ACC112 (cell line): ENCODE data around the gene TMEM151A.

Source experiments
- H2AFZ ChIP-seq: fragments of 200-600 bp; sonication (generic); one replicate; pipeline ENCODE4 v1.6.0; 2017; ENCODE audit warnings: antibody characterized with exemption, low read length; ENCODE audit not compliant: unreplicated experiment
- H3K27ac ChIP-seq: fragments of 200-600 bp; sonication (generic); 2 replicates; pipeline ENCODE4 v1.5.1; 2014; ENCODE audit warnings: low read depth, mild to moderate bottlenecking, antibody characterized with exemption, low read length, moderate library complexity
- H3K27me3 ChIP-seq: fragments of 200-600 bp; sonication (generic); 2 replicates; pipeline ENCODE4 v1.6.1; 2014; ENCODE audit warnings: mild to moderate bottlenecking, antibody characterized with exemption, low read length, moderate library complexity, mixed read lengths; ENCODE audit not compliant: insufficient read depth
- H3K36me3 ChIP-seq: fragments of 200-600 bp; sonication (generic); 2 replicates; pipeline ENCODE4 v1.6.1; 2016; ENCODE audit warnings: mild to moderate bottlenecking, antibody characterized with exemption, low read length, moderate library complexity, mixed read lengths; ENCODE audit not compliant: insufficient read depth
- H3K4me1 ChIP-seq: fragments of 200-600 bp; sonication (generic); one replicate; pipeline ENCODE4 v1.6.1; 2016; ENCODE audit warnings: low read length, mixed read lengths; ENCODE audit not compliant: insufficient read depth, unreplicated experiment, control insufficient read depth
- H3K4me3 ChIP-seq: fragments of 200-600 bp; sonication (generic); 2 replicates; pipeline ENCODE4 v1.5.1; 2014; ENCODE audit warnings: mild to moderate bottlenecking, low read depth, low read length
- H3K79me2 ChIP-seq: fragments of 200-600 bp; sonication (generic); one replicate; pipeline ENCODE4 v1.6.0; 2016; ENCODE audit warnings: low read length; ENCODE audit not compliant: control insufficient read depth, unreplicated experiment, insufficient read depth

TMEM151A gene

GRCh38 chr11:66283461-66284105 is 8.1 kb upstream of the TMEM151A start:
- peaks cover 8% of the 10 kb centered on the region for H3K4me1 ChIP-seq
- H3K27me3 ChIP-seq, result no peaks in the 10 kb centered on the region; the same call in 1 of the 2 replicates
- peaks cover 20% of the 10 kb centered on the region for H3K79me2 ChIP-seq
- H3K36me3 ChIP-seq, result no peaks in the 10 kb centered on the region
- H2AFZ ChIP-seq, result no peak overlapping the region
- H3K27ac ChIP-seq, result no peak overlapping the region
- no peak overlapping the region for H3K4me3 ChIP-seq

- H3K79me2 ChIP-seq, result peaks cover 21% of the 10 kb centered on the region
- H3K27me3 ChIP-seq, result no peaks in the 10 kb centered on the region
- H3K4me1 ChIP-seq, result peaks cover 8% of the 10 kb centered on the region
- no peak overlapping the region for H3K4me3 ChIP-seq
- no peaks in the 10 kb centered on the region for H3K36me3 ChIP-seq
- H3K27ac ChIP-seq, result no peak overlapping the region
- H2AFZ ChIP-seq, result no peak overlapping the region
These were observed 7.1 kb upstream of the TMEM151A start for GRCh38 chr11:66284526-66285078.

GRCh38 chr11:66285250-66285947 is 6.3 kb upstream of the TMEM151A start:
- no peaks in the 10 kb centered on the region for H3K36me3 ChIP-seq
- H3K4me3 ChIP-seq, result no peak overlapping the region
- H3K79me2 ChIP-seq, result peaks cover 21% of the 10 kb centered on the region
- H2AFZ ChIP-seq, result no peak overlapping the region
- peaks cover 15% of the 10 kb centered on the region for H3K4me1 ChIP-seq
- H3K27me3 ChIP-seq, result no peaks in the 10 kb centered on the region
- no peak overlapping the region for H3K27ac ChIP-seq

- H3K79me2 ChIP-seq, result peaks cover 21% of the 10 kb centered on the region
- peaks cover 10% of the 10 kb centered on the region for H3K27me3 ChIP-seq
- no peak overlapping the region for H3K4me3 ChIP-seq
- peaks cover 15% of the 10 kb centered on the region for H3K4me1 ChIP-seq
- H3K27ac ChIP-seq, result no peak overlapping the region
- no peaks in the 10 kb centered on the region for H3K36me3 ChIP-seq
- no peak overlapping the region for H2AFZ ChIP-seq
These were observed 5.0 kb upstream of the TMEM151A start for GRCh38 chr11:66286699-66287098.

- H3K36me3 ChIP-seq, result no peaks in the 10 kb centered on the region
- H3K27me3 ChIP-seq, result peaks cover 17% of the 10 kb centered on the region
- peaks cover 15% of the 10 kb centered on the region for H3K4me1 ChIP-seq
- no peak overlapping the region for H2AFZ ChIP-seq
- peak overlapping the region; percentile 76 for H3K4me3 ChIP-seq
- H3K79me2 ChIP-seq, result peaks cover 21% of the 10 kb centered on the region
- no peak overlapping the region for H3K27ac ChIP-seq
These were observed 4.3 kb upstream of the TMEM151A start for GRCh38 chr11:66287211-66287888.

GRCh38 chr11:66287889-66288670 is 3.6 kb upstream of the TMEM151A start:
- no peak overlapping the region for H2AFZ ChIP-seq
- H3K4me1 ChIP-seq, result peaks cover 15% of the 10 kb centered on the region
- H3K27ac ChIP-seq, result peak overlapping the region; percentile 76
- H3K4me3 ChIP-seq, result peak overlapping the region; percentile 76
- H3K27me3 ChIP-seq, result peaks cover 24% of the 10 kb centered on the region
- peaks cover 21% of the 10 kb centered on the region for H3K79me2 ChIP-seq
- H3K36me3 ChIP-seq, result no peaks in the 10 kb centered on the region

- Histone ChIP-seq H3K4me3 (peak within 1 kb of the TSS; percentile 76), H2AFZ (peak within 1 kb of the TSS; percentile 57), H3K36me3 (no peaks in the 10 kb centered on the region), H3K27ac (peak within 1 kb of the TSS; percentile 85), H3K4me1 (peaks cover 15% of the 10 kb centered on the region), H3K27me3 (peaks cover 27% of the 10 kb centered on the region), H3K79me2 (peaks cover 21% of the 10 kb centered on the region)
These were observed 2.8 kb upstream of the TMEM151A start, which contains the start of gene YIF1A for GRCh38 chr11:66288671-66289547. TSS of gene YIF1A (minus strand) at chr11:66289143. CDS start at chr11:66288985, 158 bp downstream.

- H3K36me3 ChIP-seq, result no peaks in the 10 kb centered on the region
- peaks cover 27% of the 10 kb centered on the region for H3K27me3 ChIP-seq
- H3K4me1 ChIP-seq, result peaks cover 15% of the 10 kb centered on the region
- H3K4me3 ChIP-seq, result peak overlapping the region; percentile 76
- H3K79me2 ChIP-seq, result peaks cover 21% of the 10 kb centered on the region
- no peak overlapping the region for H2AFZ ChIP-seq
- peak overlapping the region; percentile 85 for H3K27ac ChIP-seq
These were observed 2.0 kb upstream of the TMEM151A start for GRCh38 chr11:66289548-66290329.

GRCh38 chr11:66290330-66290621 is 1.4 kb upstream of the TMEM151A start:
- Histone ChIP-seq H3K27ac (no peak overlapping the region), H3K79me2 (peaks cover 21% of the 10 kb centered on the region), H2AFZ (no peak overlapping the region), H3K36me3 (no peaks in the 10 kb centered on the region), H3K27me3 (peaks cover 27% of the 10 kb centered on the region), H3K4me3 (peak overlapping the region; percentile 76), H3K4me1 (peaks cover 15% of the 10 kb centered on the region)
